GM23338 (cell line): ENCODE measurements around the gene TMEM143. TPM values are rescaled to one million over a fixed set of nuclear protein-coding genes. Genes with fewer than 3 reads are reported as not detected.

Source experiments
- ATAC-seq: fragments of 200-7000 bp; cut with Tn5 transposase; 3 replicates; pipeline ENCODE4 v1.9.1; 2020
- DNase-seq: peaks from one replicate; pipeline ENCODE4 v3.0.0-alpha.2; 2015; ENCODE audit warnings: low spot score
- H2AFZ ChIP-seq: fragments of 200-600 bp; sonication (generic); 2 replicates; pipeline ENCODE4 v1.8.0; 2016; ENCODE audit warnings: antibody characterized with exemption, mild to moderate bottlenecking, moderate library complexity
- H3F3A ChIP-seq: fragments of 200-600 bp; sonication (generic); replicated peaks from 2 replicates; pipeline ENCODE4 v1.8.0; 2017; ENCODE audit warnings: antibody characterized with exemption, mixed run types, low read depth
- H3K27ac ChIP-seq: fragments of 200-600 bp; sonication (generic); 2 replicates; pipeline ENCODE4 v1.6.1; 2016; ENCODE audit warnings: low read depth
- H3K27me3 ChIP-seq: fragments of 200-600 bp; sonication (generic); 2 replicates; pipeline ENCODE4 v1.8.0; 2016; ENCODE audit warnings: mild to moderate bottlenecking, mixed run types, moderate library complexity; ENCODE audit not compliant: insufficient read depth
- H3K36me3 ChIP-seq: fragments of 200-600 bp; sonication (generic); 2 replicates; pipeline ENCODE4 v1.8.0; 2016; ENCODE audit warnings: mild to moderate bottlenecking; ENCODE audit not compliant: insufficient read depth
- H3K4me1 ChIP-seq: fragments of 200-600 bp; sonication (generic); 2 replicates; pipeline ENCODE4 v1.8.0; 2016; ENCODE audit warnings: mild to moderate bottlenecking, moderate library complexity; ENCODE audit not compliant: insufficient read depth
- H3K4me2 ChIP-seq: fragments of 200-600 bp; sonication (generic); 2 replicates; pipeline ENCODE4 v1.7.1; 2017; ENCODE audit warnings: mixed run types
- H3K4me3 ChIP-seq: fragments of 200-600 bp; sonication (generic); 2 replicates; pipeline ENCODE4 v1.6.1; 2016; ENCODE audit warnings: mixed run types
- H3K79me2 ChIP-seq: fragments of 200-600 bp; sonication (generic); replicated peaks from 2 replicates; pipeline ENCODE4 v1.8.0; 2017; ENCODE audit warnings: mild to moderate bottlenecking; ENCODE audit not compliant: insufficient read depth
- H3K9me2 ChIP-seq: fragments of 200-600 bp; sonication (generic); 2 replicates; pipeline ENCODE4 v1.8.0; 2017; ENCODE audit not compliant: insufficient read depth
- H4K20me1 ChIP-seq: fragments of 200-600 bp; sonication (generic); replicated peaks from 2 replicates; pipeline ENCODE4 v1.8.0; 2017; ENCODE audit warnings: mild to moderate bottlenecking; ENCODE audit not compliant: insufficient read depth
- H3K27ac Mint-ChIP-seq: 2 replicates; pipeline ENCODE4 v1.8.0; 2020; ENCODE audit warnings: inconsistent platforms, mild to moderate bottlenecking, moderate library complexity, mixed read lengths
- H3K27me3 Mint-ChIP-seq: 3 replicates; pipeline ENCODE4 v1.8.0; 2022; ENCODE audit warnings: low read depth, mild to moderate bottlenecking, moderate library complexity, mixed read lengths, inconsistent platforms; ENCODE audit not compliant: insufficient read depth, poor library complexity
- H3K36me3 Mint-ChIP-seq: 3 replicates; pipeline ENCODE4 v1.8.0; 2021; ENCODE audit warnings: low read depth, mild to moderate bottlenecking, inconsistent platforms, moderate library complexity, mixed read lengths
- H3K4me1 Mint-ChIP-seq: 3 replicates; pipeline ENCODE4 v1.8.0; 2020; ENCODE audit warnings: mild to moderate bottlenecking, inconsistent platforms, mixed read lengths
- H3K4me3 Mint-ChIP-seq: 3 replicates; pipeline ENCODE4 v1.8.0; 2021; ENCODE audit warnings: moderate library complexity, mild to moderate bottlenecking, inconsistent platforms, mixed read lengths
- H3K9me3 Mint-ChIP-seq: 3 replicates; pipeline ENCODE4 v1.8.0; 2020; ENCODE audit warnings: moderate library complexity, mild to moderate bottlenecking, inconsistent platforms, mixed read lengths
- CREB1 ChIP-seq: fragments of 250-450 bp; sonication (Bioruptor Pico); IDR thresholded peaks from 2 replicates; pipeline ENCODE4 v1.5.0; 2020; ENCODE audit warnings: low read depth, mild to moderate bottlenecking, moderate library complexity
- CTCF ChIP-seq, 2 experiments: fragments of 200-600 bp in 1 of 2; sonication (generic) in 1 of 2; conservative IDR thresholded peaks; 2 replicates each; pipeline versions ENCODE4 v1.5.1 to v1.6.1; 2016 to 2017; ENCODE audit warnings: antibody characterized with exemption in 2 of 2, low read depth in 2 of 2, mild to moderate bottlenecking in 2 of 2, moderate library complexity in 1 of 2
- EZH2 ChIP-seq: fragments of 200-600 bp; sonication (generic); IDR thresholded peaks from one replicate; pipeline ENCODE4 v1.8.0; 2017; ENCODE audit warnings: antibody characterized with exemption, mild to moderate bottlenecking, low read depth; ENCODE audit not compliant: unreplicated experiment
- EZH2phosphoT487 ChIP-seq: fragments of 200-600 bp; sonication (generic); IDR thresholded peaks from one replicate; pipeline ENCODE4 v1.8.1; 2018; ENCODE audit warnings: antibody characterized with exemption; ENCODE audit not compliant: unreplicated experiment
- JUNB ChIP-seq: IDR thresholded peaks from one replicate; pipeline ENCODE4 v1.6.1; 2016; ENCODE audit warnings: antibody characterized with exemption; ENCODE audit not compliant: unreplicated experiment
- NANOG ChIP-seq: IDR thresholded peaks from 2 replicates; pipeline ENCODE4 v1.6.1; 2016; ENCODE audit warnings: antibody characterized with exemption, borderline replicate concordance
- POLR2AphosphoS5 ChIP-seq: IDR thresholded peaks from 2 replicates; pipeline ENCODE4 v1.6.1; 2016; ENCODE audit warnings: antibody characterized with exemption, low read depth
- REST ChIP-seq: IDR thresholded peaks from one replicate; pipeline ENCODE4 v1.6.1; 2018; ENCODE audit warnings: antibody characterized with exemption; ENCODE audit not compliant: unreplicated experiment
- STAT1 ChIP-seq: IDR thresholded peaks from one replicate; pipeline ENCODE4 v1.6.1; 2016; ENCODE audit warnings: antibody characterized with exemption; ENCODE audit not compliant: unreplicated experiment
- ZNF114 ChIP-seq: fragments of 250-450 bp; sonication (Bioruptor Pico); IDR thresholded peaks from 2 replicates; pipeline ENCODE4 v1.5.0; 2020; ENCODE audit warnings: mild to moderate bottlenecking, moderate library complexity
- ZNF331 ChIP-seq: fragments of 250-450 bp; sonication (Bioruptor Pico); IDR thresholded peaks from 2 replicates; pipeline ENCODE4 v1.5.0; 2020; ENCODE audit warnings: low read depth, mild to moderate bottlenecking, moderate library complexity
- ZNF462 ChIP-seq: fragments of 250-450 bp; sonication (Bioruptor Pico); IDR thresholded peaks from 2 replicates; pipeline ENCODE4 v1.5.0; 2020; ENCODE audit warnings: mild to moderate bottlenecking, moderate library complexity
- polyA plus RNA-seq: library from polyadenylated mRNA; unstranded; fragments of >200 nt; fragmentation: Nextera tagmentation; extraction: Ambion mirVana; gene quantifications from 2 replicates; pipeline ENCODE4 v1.2.1, GENCODE V29; 2016
- total RNA-seq: library from RNA; depleted of rRNA; stranded (reverse); fragments of >200 nt; shearing (Covaris generic); gene quantifications from 2 replicates; pipeline ENCODE4 v1.2.3, GENCODE V29; 2014

The TMEM143 gene
- total and polyA plus RNA-seq, 2 experiments from 2014 or later = 12.8 to 15.0 TPM

- Histone ChIP-seq H3K36me3 (no peaks in the 10 kb centered on the region), H3K27ac (no peak overlapping the region), H4K20me1 (no peaks in the 10 kb centered on the region), H3K79me2 (no peaks in the 10 kb centered on the region), H2AFZ (no peak overlapping the region), H3K4me1 (no peaks in the 10 kb centered on the region), H3K4me2 (no peak overlapping the region), H3F3A (no peaks in the 10 kb centered on the region), H3K4me3 (no peak overlapping the region), H3K9me2 (0 out of 2 replicates have a peak, but pooled peaks cover 3% of the 10 kb centered on the region), H3K27me3 (no peaks in the 10 kb centered on the region)
- H3K27ac Mint-ChIP-seq = no peak overlapping the region
- no peaks in the 10 kb centered on the region for H3K9me3 Mint-ChIP-seq
- no peak overlapping the region for H3K4me3 Mint-ChIP-seq
- no peaks in the 10 kb centered on the region; the same call in 2 of the 3 replicates for H3K36me3 Mint-ChIP-seq
- ATAC-seq = no peak
- H3K4me1 Mint-ChIP-seq = no peaks in the 10 kb centered on the region; the same call in none of the 3 replicates
- peaks cover 12% of the 10 kb centered on the region for H3K27me3 Mint-ChIP-seq
- TF ChIP-seq REST (no peak), EZH2 (no peak), EZH2phosphoT487 (no peak), ZNF331 (no peak), JUNB (no peak), POLR2AphosphoS5 (no peak), STAT1 (no peak), ZNF114 (CRISPR knock-in tag) (no peak), NANOG (no peak), CTCF (conservative IDR thresholded peaks at IDR 0.05; ENCODE audit: low read depth in 2 of 2) (no peak), CREB1 (CRISPR knock-in tag) (no peak), ZNF462 (CRISPR knock-in tag) (no peak)
- no peak for DNase-seq
Measured at GRCh38 chr19:48301886-48302599, 61.7 kb downstream of the TMEM143 start.
